Measurements from ENCODE around the gene DGLUCY.
A peak's percentile ranks its signal among the peaks of the same experiment; 100 is the strongest.
"Not testable (repeated sequence)": the region's sequence is repeated elsewhere in the genome, so short reads cannot be mapped to it uniquely, and the experiment has no call there.

DGLUCY gene

GRCh38 chr14:91243074-91243471 is 129.2 kb downstream of the DGLUCY start:
- no peak for DNase-seq

GRCh38 chr14:91244501-91244901 is 130.6 kb downstream of the DGLUCY start, which contains the start of gene GPR68:
Gene GPR68, minus strand, starts transcription at chr14:91244704. Its CDS starts 9,654 bp downstream, at chr14:91235050.
- DNase-seq, result no peak

GRCh38 chr14:91245029-91245428 is 131.2 kb downstream of the DGLUCY start:
- DNase-seq, result no peak

- DNase-seq, result not testable (repeated sequence)
Measured at GRCh38 chr14:91245616-91246015, 131.7 kb downstream of the DGLUCY start.

- DNase-seq, result peak; percentile 64
Measured at GRCh38 chr14:91246051-91246852, 132.4 kb downstream of the DGLUCY start.

GRCh38 chr14:91249841-91250616 is 136.2 kb downstream of the DGLUCY start:
- DNase-seq, result peak; percentile 51

GRCh38 chr14:91250912-91251311 is 137.0 kb downstream of the DGLUCY start:
- DNase-seq, result no peak

- no peak for DNase-seq
Measured at GRCh38 chr14:91252871-91253794, 139.3 kb downstream of the DGLUCY start.

- DNase-seq, result no peak
Measured at GRCh38 chr14:91253795-91254323, 140.0 kb downstream of the DGLUCY start.

GRCh38 chr14:91254461-91254860 is 140.6 kb downstream of the DGLUCY start:
- DNase-seq, result no peak

- no peak for DNase-seq
Measured at GRCh38 chr14:91255026-91255695, 141.3 kb downstream of the DGLUCY start.

GRCh38 chr14:91256661-91257060 is 142.8 kb downstream of the DGLUCY start:
- DNase-seq, result no peak

GRCh38 chr14:91257328-91258010 is 143.6 kb downstream of the DGLUCY start:
- no peak for DNase-seq

- no peak for DNase-seq
Measured at GRCh38 chr14:91258011-91258618, 144.2 kb downstream of the DGLUCY start.

GRCh38 chr14:91258876-91259275 is 145.0 kb downstream of the DGLUCY start:
- no peak for DNase-seq

- no peak for DNase-seq
Measured at GRCh38 chr14:91261115-91261514, 147.2 kb downstream of the DGLUCY start.

- no peak for DNase-seq
Measured at GRCh38 chr14:91261986-91262549, 148.2 kb downstream of the DGLUCY start.

GRCh38 chr14:91263329-91263728 is 149.5 kb downstream of the DGLUCY start:
- no peak for DNase-seq

GRCh38 chr14:91264151-91265150 is 150.6 kb downstream of the DGLUCY start:
- DNase-seq, result no peak

Measured in SHP77 treated with DMSO at 0.1 percent for 48 hours (cell line).